Stomach (tissue), 19 donors: ENCODE measurements around the gene SNAP47. TPM values are rescaled to one million over a fixed set of nuclear protein-coding genes. Genes with fewer than 3 reads are reported as not detected.
"Not testable (repeated sequence)": the region's sequence is repeated elsewhere in the genome, so short reads cannot be mapped to it uniquely, and the experiment has no call there.

Experiments
- DNase-seq, 2 donors: peaks; one replicate each; pipeline versions ENCODE4 v3.0.0 to v3.0.0-alpha.2; 2013 to 2019
- H3K27ac ChIP-seq, 5 donors: fragments of 200-600 bp in 4 of 5; sonication (generic) in 4 of 5; one replicate each; pipeline ENCODE4 v1.5.1; 2013 to 2019; ENCODE audit warnings: mild to moderate bottlenecking in 1 of 5, moderate library complexity in 1 of 5
- H3K27me3 ChIP-seq, 3 donors: fragments of 200-600 bp; sonication (generic); one replicate each; pipeline ENCODE4 v1.5.1; 2017 to 2019; ENCODE audit warnings: mixed run types in 1 of 3
- H3K36me3 ChIP-seq, 4 donors: fragments of 200-600 bp; sonication (generic); 1 replicate in 3 of 4; 2 replicates in 1 of 4; pipeline ENCODE4 v1.5.1; 2016 to 2019
- H3K4me1 ChIP-seq, 4 donors: fragments of 200-600 bp; sonication (generic); one replicate each; pipeline ENCODE4 v1.5.1; 2016 to 2019
- H3K4me3 ChIP-seq, 4 donors: fragments of 200-600 bp; sonication (generic) in 3 of 4; one replicate each; pipeline ENCODE4 v1.5.1; 2016 to 2019; ENCODE audit warnings: mild to moderate bottlenecking in 1 of 4
- H3K9me3 ChIP-seq, 4 donors: fragments of 200-600 bp; sonication (generic); one replicate each; pipeline ENCODE4 v1.5.1; 2016 to 2019
- EP300 ChIP-seq: sonication (generic); formaldehyde crosslinking; IDR thresholded peaks from one replicate; pipeline ENCODE4 v1.6.1; 2017; ENCODE audit warnings: antibody characterized with exemption
- POLR2A ChIP-seq, 4 donors: fragments of 450-650 bp; IDR thresholded peaks; one replicate each; pipeline ENCODE4 v1.6.1; 2016; ENCODE audit warnings: antibody characterized with exemption in 4 of 4, control low read depth in 2 of 4, mild to moderate bottlenecking in 1 of 4, moderate library complexity in 1 of 4
- POLR2AphosphoS5 ChIP-seq, 3 donors: sonication (generic); formaldehyde crosslinking; IDR thresholded peaks; one replicate each; pipeline ENCODE4 v1.6.1; 2016; ENCODE audit warnings: antibody characterized with exemption in 3 of 3
- WGBS, 5 donors: extraction: QIAGEN DNeasy Blood & Tissue Kit in 3 of 5; methylation state at CpG; one replicate each; pipeline versions ENCODE4 v1.1.5 to v1.1.7; 2013 to 2018; 5-methylcytosine and 5-hydroxymethylcytosine counted together
- intact Hi-C: fragments of 100-400 bp; cut with DNase I; formaldehyde crosslinking; loops from one replicate; pipeline ENCODE4 v1.15.1; 2023; ENCODE audit warnings: low total_unique reads
- long read RNA-seq, 10 donors: transcript quantifications; one replicate each; lab custom pipeline, GENCODE V29; 2026
- polyA plus RNA-seq, 3 donors: library from polyadenylated mRNA; stranded (reverse); fragments of 200-250 nt; gene quantifications; one replicate each; pipeline ENCODE4 v1.2.3, GENCODE V29; 2013
- total RNA-seq, 5 donors: library from RNA; depleted of rRNA; stranded (reverse); fragments of >200 nt; gene quantifications; one replicate each; pipeline versions ENCODE4 v1.1.0 to v1.2.3, GENCODE V29; 2014 to 2016
- TF ChIP-seq, protein P1 (sequence below), 7 experiments: fragments of 450-650 bp in 4 of 7; fragments of 200-600 bp in 3 of 7; sonication (generic) in 3 of 7; IDR thresholded peaks; one replicate each; pipeline ENCODE4 v1.5.1; 2016 to 2019; ENCODE audit warnings: antibody characterized with exemption in 7 of 7, control low read depth in 2 of 7, mild to moderate bottlenecking in 1 of 7
- donor health status: healthy with polysubstance abuse.
- donor health status: Bipolar disorder and iron deficiency.
- donor health status: healthy.

The SNAP47 gene
- total RNA-seq (100 to 1,000 TPM in 1 of 5 donors, 10 to 100 TPM in 4; 24.8 to 117 (median 73.0) TPM), polyA plus RNA-seq (10 to 100 TPM; 13.7 to 20.8 (median 16.9) TPM)
- long read RNA-seq, donor 1, partial matches to known transcripts: 0 of 2 reads
- long read RNA-seq, donor 1, other reads (novel, unspliced or antisense): 0 of 2 reads
- long read RNA-seq, donor 2, partial matches to known transcripts: 0 of 4 reads
- long read RNA-seq, donor 2, other reads (novel, unspliced or antisense): 0 of 4 reads
- long read RNA-seq, donor 3, partial matches to known transcripts: 0 of 2 reads
- long read RNA-seq, donor 3, other reads (novel, unspliced or antisense): 0 of 2 reads
- long read RNA-seq, donor 4, partial matches to known transcripts: 0 of 2 reads
- long read RNA-seq, donor 4, other reads (novel, unspliced or antisense): 0 of 2 reads
- long read RNA-seq, donor 5, transcript SNAP47-202 (5 exons, 2,362 nt): major isoform, 5 of 12 reads
- long read RNA-seq, donor 5, partial matches to known transcripts: 5 of 12 reads
- long read RNA-seq, donor 5, other reads (novel, unspliced or antisense): 0 of 12 reads
- long read RNA-seq, donor 6: 0 reads
- long read RNA-seq, donor 7, transcript SNAP47-202 (5 exons, 2,362 nt): major isoform, 5 of 8 reads
- long read RNA-seq, donor 7, partial matches to known transcripts: 0 of 8 reads
- long read RNA-seq, donor 7, other reads (novel, unspliced or antisense): 0 of 8 reads
- long read RNA-seq, donor 8, partial matches to known transcripts: 6 of 13 reads
- long read RNA-seq, donor 8, other reads (novel, unspliced or antisense): 0 of 13 reads
- long read RNA-seq, donor 9, partial matches to known transcripts: 0 of 5 reads
- long read RNA-seq, donor 9, other reads (novel, unspliced or antisense): 0 of 5 reads
- long read RNA-seq, donor 10, partial matches to known transcripts: 0 of 2 reads
- long read RNA-seq, donor 10, other reads (novel, unspliced or antisense): 0 of 2 reads

GRCh38 chr1:227734856-227735538, at the start of gene SNAP47, which contains the start of gene JMJD4:
Gene SNAP47 (plus strand): TSS chr1:227735435. CDS start chr1:227747737, 12,302 bp downstream.
Gene JMJD4 (minus strand): TSS chr1:227735302. CDS start chr1:227735273, 29 bp downstream.
- whole genome bisulfite sequencing, 5 donors: 0% methylated on average over 7 to 83 of the region's 83 CpGs
- Histone ChIP-seq H3K27me3 (no peaks in the 10 kb centered on the region), H3K4me1 (peaks cover 24 to 63% (median 46%) of the 10 kb centered on the region in 4 donors), H3K9me3 (no peaks in the 10 kb centered on the region), H3K4me3 (peak within 1 kb of the TSS; percentile 76 to 100 (median 90)), H3K27ac (peak within 1 kb of the TSS; percentile 85 to 94 (median 88)), H3K36me3 (peaks cover 16 to 45% (median 35%) of the 10 kb centered on the region in 4 donors)
- DNase-seq: peak; percentile 94 to 97
- TF ChIP-seq POLR2A (IDR thresholded peaks at IDR 0.05): peak in 1 of 4 donors; percentile 33
- TF ChIP-seq POLR2AphosphoS5 (IDR thresholded peaks at IDR 0.05): peak; percentile 80 to 97 (median 88)
- TF ChIP-seq EP300: no peak
- intact Hi-C loops: loop anchor here (10.0 kb wide), 1 partner anchor 190 kb away; no protein-coding TSS in a partner anchor

DNA sequence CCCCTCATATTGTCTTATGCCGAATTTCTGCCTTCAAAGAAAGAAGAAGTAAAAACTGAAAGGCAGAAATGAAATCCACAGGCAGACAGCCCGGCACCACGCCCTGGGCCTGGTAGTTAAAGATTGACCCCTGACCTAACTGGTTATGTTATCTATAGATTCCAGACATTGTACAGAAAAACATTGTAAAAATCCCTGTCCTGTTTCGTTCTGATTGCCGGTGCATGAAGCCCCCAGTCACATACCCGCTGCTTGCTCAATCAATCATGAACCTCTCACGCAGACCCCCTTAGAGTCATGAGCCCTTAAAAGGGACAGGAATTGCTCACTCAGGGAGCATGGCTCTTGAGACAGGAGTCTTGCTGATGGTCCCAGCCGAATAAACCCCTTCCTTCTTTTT, 49.4 kb upstream of the SNAP47 start:
- H3K9me3 ChIP-seq: peaks cover 2 to 95% (median 75%) of the 10 kb centered on the region in 4 donors
- H3K4me3 ChIP-seq: no peak overlapping the region
- H3K36me3 ChIP-seq: no peaks in the 10 kb centered on the region
- H3K27me3 ChIP-seq: no peaks in the 10 kb centered on the region
- WGBS, 5 donors: 74 to 80% (median 77%) methylated on average over 8 of the region's 8 CpGs
- H3K4me1 ChIP-seq: no peaks in the 10 kb centered on the region
- intact Hi-C loops: no loop called here
- no peak for TF ChIP-seq POLR2AphosphoS5 (IDR thresholded peaks at IDR 0.05)
- TF ChIP-seq POLR2A (IDR thresholded peaks at IDR 0.05): no peak
- no peak for TF ChIP-seq EP300
- TF ChIP-seq, protein P1, sequence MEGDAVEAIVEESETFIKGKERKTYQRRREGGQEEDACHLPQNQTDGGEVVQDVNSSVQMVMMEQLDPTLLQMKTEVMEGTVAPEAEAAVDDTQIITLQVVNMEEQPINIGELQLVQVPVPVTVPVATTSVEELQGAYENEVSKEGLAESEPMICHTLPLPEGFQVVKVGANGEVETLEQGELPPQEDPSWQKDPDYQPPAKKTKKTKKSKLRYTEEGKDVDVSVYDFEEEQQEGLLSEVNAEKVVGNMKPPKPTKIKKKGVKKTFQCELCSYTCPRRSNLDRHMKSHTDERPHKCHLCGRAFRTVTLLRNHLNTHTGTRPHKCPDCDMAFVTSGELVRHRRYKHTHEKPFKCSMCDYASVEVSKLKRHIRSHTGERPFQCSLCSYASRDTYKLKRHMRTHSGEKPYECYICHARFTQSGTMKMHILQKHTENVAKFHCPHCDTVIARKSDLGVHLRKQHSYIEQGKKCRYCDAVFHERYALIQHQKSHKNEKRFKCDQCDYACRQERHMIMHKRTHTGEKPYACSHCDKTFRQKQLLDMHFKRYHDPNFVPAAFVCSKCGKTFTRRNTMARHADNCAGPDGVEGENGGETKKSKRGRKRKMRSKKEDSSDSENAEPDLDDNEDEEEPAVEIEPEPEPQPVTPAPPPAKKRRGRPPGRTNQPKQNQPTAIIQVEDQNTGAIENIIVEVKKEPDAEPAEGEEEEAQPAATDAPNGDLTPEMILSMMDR (IDR thresholded peaks at IDR 0.05): no peak
- no peak for DNase-seq
- no peak overlapping the region for H3K27ac ChIP-seq

DNA sequence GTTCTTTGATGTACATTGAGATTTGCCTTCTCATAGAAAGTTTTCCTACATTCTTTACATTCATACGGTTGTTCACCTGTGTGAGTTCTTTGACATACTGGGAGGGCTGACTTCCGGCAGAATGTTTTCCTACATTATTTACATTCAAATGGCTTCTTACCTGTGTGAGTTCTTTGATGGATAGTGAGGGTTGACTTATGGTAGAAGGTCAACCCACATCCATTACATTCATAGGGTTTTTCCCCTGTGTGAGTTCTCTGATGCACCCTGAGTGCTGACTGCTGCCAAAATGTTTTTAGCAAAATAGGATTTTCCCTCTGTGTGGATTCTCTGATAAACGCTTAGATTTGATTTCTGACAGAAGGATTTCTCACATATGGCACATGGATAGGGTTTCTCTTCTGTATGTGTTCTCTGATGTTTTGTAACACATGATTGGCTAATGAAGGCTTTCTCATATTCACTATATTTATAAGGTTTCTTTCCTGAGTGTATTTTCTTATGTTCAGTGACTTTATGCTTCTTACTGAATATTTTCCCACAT, 37.8 kb upstream of the SNAP47 start:
- no peaks in the 10 kb centered on the region for H3K36me3 ChIP-seq
- H3K27ac ChIP-seq: no peak overlapping the region
- H3K27me3 ChIP-seq: no peaks in the 10 kb centered on the region
- H3K4me3 ChIP-seq: no peak overlapping the region
- H3K9me3 ChIP-seq: peaks cover 10 to 50% (median 30%) of the 10 kb centered on the region in 4 donors
- WGBS, 5 donors: 78 to 83% (median 82%) methylated on average over 3 of the region's 3 CpGs
- intact Hi-C loops: no loop called here
- no peaks in the 10 kb centered on the region for H3K4me1 ChIP-seq
- TF ChIP-seq POLR2AphosphoS5 (IDR thresholded peaks at IDR 0.05): no peak
- no peak for TF ChIP-seq EP300
- no peak for TF ChIP-seq POLR2A (IDR thresholded peaks at IDR 0.05)
- TF ChIP-seq, protein P1 (IDR thresholded peaks at IDR 0.05): no peak
- DNase-seq: no peak

- H3K4me1 ChIP-seq, H3K4me3 ChIP-seq, H3K27me3 ChIP-seq, H3K27ac ChIP-seq, intact Hi-C loops, H3K36me3 ChIP-seq, DNase-seq: not testable (repeated sequence)
- H3K9me3 ChIP-seq: peaks cover 11 to 48% (median 46%) of the 10 kb centered on the region in 4 donors
- WGBS, 5 donors: 67 to 94% (median 82%) methylated on average over 1 of the region's 1 CpG
Observed at GRCh38 chr1:227701631-227702030, 33.6 kb upstream of the SNAP47 start.
